ENCODE measurements around the gene PTPRT. TPM values are rescaled to one million over a fixed set of nuclear protein-coding genes. Genes with fewer than 3 reads are reported as not detected.

PTPRT gene
- total and polyA plus RNA-seq, 2 experiments from 2014 or later: not detected

DNA sequence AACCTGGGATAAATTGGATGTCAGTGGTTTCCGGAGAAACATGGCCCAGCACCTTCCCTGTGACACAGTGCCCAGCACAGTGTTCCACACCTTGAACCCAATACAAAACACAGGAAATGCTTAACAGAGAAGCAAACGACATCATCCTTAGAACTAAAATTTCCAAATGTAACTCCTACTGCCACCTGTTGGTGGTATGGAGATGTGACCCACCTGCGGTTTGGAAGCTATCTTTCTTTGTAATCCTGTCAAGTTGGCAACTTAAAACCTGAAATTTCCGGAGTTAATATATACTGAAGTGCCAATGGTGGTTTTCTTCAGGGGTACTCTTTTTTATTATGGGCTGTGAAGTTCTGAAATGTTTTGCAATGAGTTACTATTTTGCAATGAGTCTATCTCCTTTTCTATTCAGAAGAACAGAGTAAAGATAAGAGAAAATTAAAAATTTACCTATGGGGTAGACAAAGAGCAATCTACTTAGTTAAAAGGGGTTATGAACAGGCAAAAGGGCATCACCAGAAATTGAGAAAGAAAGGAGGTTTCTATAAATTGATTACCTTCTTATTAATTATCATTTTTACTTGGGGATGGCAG, 658.8 kb downstream of the PTPRT start:
- Histone ChIP-seq H3K36me3 (ENCODE audit: insufficient read depth) (peaks cover 16% of the 10 kb centered on the region), H3K9me2 (ENCODE audit: insufficient read depth) (no peaks in the 10 kb centered on the region), H3K27me3 (ENCODE audit: insufficient read depth) (no peaks in the 10 kb centered on the region), H3K79me2 (replicated peaks; ENCODE audit: insufficient read depth) (no peaks in the 10 kb centered on the region), H3K4me2 (no peak overlapping the region), H3F3A (replicated peaks; ENCODE audit: low read depth) (no peaks in the 10 kb centered on the region), H3K27ac (ENCODE audit: low read depth) (no peak overlapping the region), H2AFZ (no peak overlapping the region), H3K4me3 (no peak overlapping the region), H4K20me1 (replicated peaks; ENCODE audit: insufficient read depth) (no peaks in the 10 kb centered on the region), H3K4me1 (ENCODE audit: insufficient read depth) (no peaks in the 10 kb centered on the region)
- ATAC-seq: no peak
- peak; percentile 13 for DNase-seq (ENCODE audit: low spot score)
- Mint-ChIP-seq H3K9me3 (peaks cover 96% of the 10 kb centered on the region), H3K27me3 (ENCODE audit: insufficient read depth, low read depth, poor library complexity) (no peaks in the 10 kb centered on the region), H3K27ac (no peak overlapping the region), H3K4me1 (no peaks in the 10 kb centered on the region), H3K4me3 (no peak overlapping the region), H3K36me3 (ENCODE audit: low read depth) (peaks cover 29% of the 10 kb centered on the region; the same call in 2 of the 3 replicates)
- TF ChIP-seq, protein P1, sequence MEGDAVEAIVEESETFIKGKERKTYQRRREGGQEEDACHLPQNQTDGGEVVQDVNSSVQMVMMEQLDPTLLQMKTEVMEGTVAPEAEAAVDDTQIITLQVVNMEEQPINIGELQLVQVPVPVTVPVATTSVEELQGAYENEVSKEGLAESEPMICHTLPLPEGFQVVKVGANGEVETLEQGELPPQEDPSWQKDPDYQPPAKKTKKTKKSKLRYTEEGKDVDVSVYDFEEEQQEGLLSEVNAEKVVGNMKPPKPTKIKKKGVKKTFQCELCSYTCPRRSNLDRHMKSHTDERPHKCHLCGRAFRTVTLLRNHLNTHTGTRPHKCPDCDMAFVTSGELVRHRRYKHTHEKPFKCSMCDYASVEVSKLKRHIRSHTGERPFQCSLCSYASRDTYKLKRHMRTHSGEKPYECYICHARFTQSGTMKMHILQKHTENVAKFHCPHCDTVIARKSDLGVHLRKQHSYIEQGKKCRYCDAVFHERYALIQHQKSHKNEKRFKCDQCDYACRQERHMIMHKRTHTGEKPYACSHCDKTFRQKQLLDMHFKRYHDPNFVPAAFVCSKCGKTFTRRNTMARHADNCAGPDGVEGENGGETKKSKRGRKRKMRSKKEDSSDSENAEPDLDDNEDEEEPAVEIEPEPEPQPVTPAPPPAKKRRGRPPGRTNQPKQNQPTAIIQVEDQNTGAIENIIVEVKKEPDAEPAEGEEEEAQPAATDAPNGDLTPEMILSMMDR (conservative IDR thresholded peaks at IDR 0.05; ENCODE audit: low read depth in 2 of 2): peak in 1 of 2 experiments; percentile 49; a peak in 3 of 4 replicates
- TF ChIP-seq POLR2AphosphoS5 (IDR thresholded peaks at IDR 0.05; ENCODE audit: low read depth): no peak

DNA sequence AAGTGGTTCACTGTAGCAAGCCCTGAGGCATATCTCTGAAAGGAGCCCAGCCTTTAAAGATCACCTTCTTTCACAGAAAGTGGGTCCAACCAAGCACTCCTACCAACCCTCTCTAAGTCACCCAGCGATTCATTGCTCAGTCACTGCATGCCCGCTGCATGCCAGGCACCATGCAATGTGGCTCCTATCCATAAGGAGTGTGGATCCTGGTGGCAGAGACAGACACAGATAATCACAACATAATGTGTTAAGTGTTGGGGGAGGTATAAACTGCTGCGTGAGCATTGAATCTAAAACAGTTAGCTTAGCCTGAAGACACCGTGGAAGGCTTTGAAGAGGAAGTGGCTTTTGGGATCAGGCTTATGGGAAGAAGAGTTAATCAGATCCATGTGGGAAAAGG, 659.5 kb downstream of the PTPRT start:
- Mint-ChIP-seq H3K27me3 (ENCODE audit: insufficient read depth, low read depth, poor library complexity) (no peaks in the 10 kb centered on the region), H3K4me1 (no peaks in the 10 kb centered on the region), H3K9me3 (peaks cover 96% of the 10 kb centered on the region), H3K27ac (no peak overlapping the region), H3K4me3 (no peak overlapping the region), H3K36me3 (ENCODE audit: low read depth) (peaks cover 29% of the 10 kb centered on the region; the same call in 2 of the 3 replicates)
- no peak overlapping the region for H2AFZ ChIP-seq
- peaks cover 24% of the 10 kb centered on the region for H3K36me3 ChIP-seq (ENCODE audit: insufficient read depth)
- no peaks in the 10 kb centered on the region for H3K4me1 ChIP-seq (ENCODE audit: insufficient read depth)
- H3K4me2 ChIP-seq: no peak overlapping the region
- no peaks in the 10 kb centered on the region for H3K79me2 ChIP-seq (replicated peaks; ENCODE audit: insufficient read depth)
- no peaks in the 10 kb centered on the region for H3K27me3 ChIP-seq (ENCODE audit: insufficient read depth)
- no peak overlapping the region for H3K27ac ChIP-seq (ENCODE audit: low read depth)
- no peak for ATAC-seq
- no peak overlapping the region for H3K4me3 ChIP-seq
- H3F3A ChIP-seq (replicated peaks; ENCODE audit: low read depth): no peaks in the 10 kb centered on the region
- no peak for DNase-seq (ENCODE audit: low spot score)
- H3K9me2 ChIP-seq (ENCODE audit: insufficient read depth): no peaks in the 10 kb centered on the region
- TF ChIP-seq EZH2phosphoT487 (IDR thresholded peaks at IDR 0.05; ENCODE audit: unreplicated experiment) (no peak), ZNF331 (CRISPR knock-in tag; IDR thresholded peaks at IDR 0.05; ENCODE audit: low read depth) (no peak), NANOG (IDR thresholded peaks at IDR 0.05; ENCODE audit: borderline replicate concordance) (no peak), CREB1 (CRISPR knock-in tag; IDR thresholded peaks at IDR 0.05; ENCODE audit: low read depth) (no peak), POLR2AphosphoS5 (IDR thresholded peaks at IDR 0.05; ENCODE audit: low read depth) (no peak), JUNB (IDR thresholded peaks at IDR 0.05; ENCODE audit: unreplicated experiment) (no peak), ZNF114 (CRISPR knock-in tag; IDR thresholded peaks at IDR 0.05) (no peak)
- TF ChIP-seq, protein P2, sequence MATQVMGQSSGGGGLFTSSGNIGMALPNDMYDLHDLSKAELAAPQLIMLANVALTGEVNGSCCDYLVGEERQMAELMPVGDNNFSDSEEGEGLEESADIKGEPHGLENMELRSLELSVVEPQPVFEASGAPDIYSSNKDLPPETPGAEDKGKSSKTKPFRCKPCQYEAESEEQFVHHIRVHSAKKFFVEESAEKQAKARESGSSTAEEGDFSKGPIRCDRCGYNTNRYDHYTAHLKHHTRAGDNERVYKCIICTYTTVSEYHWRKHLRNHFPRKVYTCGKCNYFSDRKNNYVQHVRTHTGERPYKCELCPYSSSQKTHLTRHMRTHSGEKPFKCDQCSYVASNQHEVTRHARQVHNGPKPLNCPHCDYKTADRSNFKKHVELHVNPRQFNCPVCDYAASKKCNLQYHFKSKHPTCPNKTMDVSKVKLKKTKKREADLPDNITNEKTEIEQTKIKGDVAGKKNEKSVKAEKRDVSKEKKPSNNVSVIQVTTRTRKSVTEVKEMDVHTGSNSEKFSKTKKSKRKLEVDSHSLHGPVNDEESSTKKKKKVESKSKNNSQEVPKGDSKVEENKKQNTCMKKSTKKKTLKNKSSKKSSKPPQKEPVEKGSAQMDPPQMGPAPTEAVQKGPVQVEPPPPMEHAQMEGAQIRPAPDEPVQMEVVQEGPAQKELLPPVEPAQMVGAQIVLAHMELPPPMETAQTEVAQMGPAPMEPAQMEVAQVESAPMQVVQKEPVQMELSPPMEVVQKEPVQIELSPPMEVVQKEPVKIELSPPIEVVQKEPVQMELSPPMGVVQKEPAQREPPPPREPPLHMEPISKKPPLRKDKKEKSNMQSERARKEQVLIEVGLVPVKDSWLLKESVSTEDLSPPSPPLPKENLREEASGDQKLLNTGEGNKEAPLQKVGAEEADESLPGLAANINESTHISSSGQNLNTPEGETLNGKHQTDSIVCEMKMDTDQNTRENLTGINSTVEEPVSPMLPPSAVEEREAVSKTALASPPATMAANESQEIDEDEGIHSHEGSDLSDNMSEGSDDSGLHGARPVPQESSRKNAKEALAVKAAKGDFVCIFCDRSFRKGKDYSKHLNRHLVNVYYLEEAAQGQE (IDR thresholded peaks at IDR 0.05; ENCODE audit: unreplicated experiment): no peak
- TF ChIP-seq, protein P1 (conservative IDR thresholded peaks at IDR 0.05; ENCODE audit: low read depth in 2 of 2): no peak
- no peaks in the 10 kb centered on the region for H4K20me1 ChIP-seq (replicated peaks; ENCODE audit: insufficient read depth)
